ENCODE results near the gene SEC16A.

The SEC16A gene

GRCh38 chr9:136527131-136527530 is 44.3 kb upstream of the SEC16A start:
- H3K4me1 ChIP-seq (ENCODE audit: insufficient read depth, poor library complexity, severe bottlenecking), result no peaks in the 10 kb centered on the region
- H3K36me3 ChIP-seq (ENCODE audit: low read depth), result peaks cover 4% of the 10 kb centered on the region
- no peaks in the 10 kb centered on the region for H3K9me3 ChIP-seq (ENCODE audit: severe bottlenecking)
- TF ChIP-seq CTCF (IDR thresholded peaks at IDR 0.05; ENCODE audit: poor library complexity, severe bottlenecking), result no peak
- no peak for DNase-seq (ENCODE audit: low spot score)
- H3K27ac ChIP-seq (ENCODE audit: poor library complexity, severe bottlenecking), result no peak overlapping the region
- H3K4me3 ChIP-seq (ENCODE audit: severe bottlenecking), result no peak overlapping the region
- no peaks in the 10 kb centered on the region for H3K27me3 ChIP-seq (ENCODE audit: insufficient read depth, poor library complexity, severe bottlenecking)
- no peak for ATAC-seq (ENCODE audit: low read depth)

- Histone ChIP-seq H3K36me3 (ENCODE audit: low read depth) (peaks cover 4% of the 10 kb centered on the region), H3K27me3 (ENCODE audit: insufficient read depth, poor library complexity, severe bottlenecking) (no peaks in the 10 kb centered on the region), H3K4me3 (ENCODE audit: severe bottlenecking) (no peak overlapping the region), H3K4me1 (ENCODE audit: insufficient read depth, poor library complexity, severe bottlenecking) (no peaks in the 10 kb centered on the region), H3K27ac (ENCODE audit: poor library complexity, severe bottlenecking) (no peak overlapping the region), H3K9me3 (ENCODE audit: severe bottlenecking) (no peaks in the 10 kb centered on the region)
- DNase-seq (ENCODE audit: low spot score) (no peak), ATAC-seq (ENCODE audit: low read depth) (no peak)
- TF ChIP-seq CTCF (IDR thresholded peaks at IDR 0.05; ENCODE audit: poor library complexity, severe bottlenecking), result no peak
Measured at GRCh38 chr9:136526625-136527066, 43.8 kb upstream of the SEC16A start.

GRCh38 chr9:136525841-136526499 is 43.1 kb upstream of the SEC16A start:
- TF ChIP-seq CTCF (IDR thresholded peaks at IDR 0.05; ENCODE audit: poor library complexity, severe bottlenecking), result no peak
- DNase-seq (ENCODE audit: low spot score), result no peak
- Histone ChIP-seq H3K9me3 (ENCODE audit: severe bottlenecking) (no peaks in the 10 kb centered on the region), H3K27me3 (ENCODE audit: insufficient read depth, poor library complexity, severe bottlenecking) (no peaks in the 10 kb centered on the region), H3K4me1 (ENCODE audit: insufficient read depth, poor library complexity, severe bottlenecking) (no peaks in the 10 kb centered on the region), H3K36me3 (ENCODE audit: low read depth) (peaks cover 4% of the 10 kb centered on the region), H3K4me3 (ENCODE audit: severe bottlenecking) (no peak overlapping the region), H3K27ac (ENCODE audit: poor library complexity, severe bottlenecking) (no peak overlapping the region)
- ATAC-seq (ENCODE audit: low read depth), result no peak; the same call in 2 of the 3 replicates

- ATAC-seq (ENCODE audit: low read depth), result no peak
Measured at GRCh38 chr9:136525207-136525606, 42.4 kb upstream of the SEC16A start.

More at GRCh38 chr9:136525207-136525606, 42.4 kb upstream of the SEC16A start:
- no peak for TF ChIP-seq CTCF (IDR thresholded peaks at IDR 0.05; ENCODE audit: poor library complexity, severe bottlenecking)
- H3K4me1 ChIP-seq (ENCODE audit: insufficient read depth, poor library complexity, severe bottlenecking), result no peaks in the 10 kb centered on the region
- no peaks in the 10 kb centered on the region for H3K9me3 ChIP-seq (ENCODE audit: severe bottlenecking)
- H3K27me3 ChIP-seq (ENCODE audit: insufficient read depth, poor library complexity, severe bottlenecking), result no peaks in the 10 kb centered on the region
- DNase-seq (ENCODE audit: low spot score), result no peak
- H3K4me3 ChIP-seq (ENCODE audit: severe bottlenecking), result no peak overlapping the region
- H3K27ac ChIP-seq (ENCODE audit: poor library complexity, severe bottlenecking), result no peak overlapping the region
- H3K36me3 ChIP-seq (ENCODE audit: low read depth), result peaks cover 4% of the 10 kb centered on the region

Data from RWPE2 (cell line).